Measurements from ENCODE around the gene YPEL1.

YPEL1 gene

DNA sequence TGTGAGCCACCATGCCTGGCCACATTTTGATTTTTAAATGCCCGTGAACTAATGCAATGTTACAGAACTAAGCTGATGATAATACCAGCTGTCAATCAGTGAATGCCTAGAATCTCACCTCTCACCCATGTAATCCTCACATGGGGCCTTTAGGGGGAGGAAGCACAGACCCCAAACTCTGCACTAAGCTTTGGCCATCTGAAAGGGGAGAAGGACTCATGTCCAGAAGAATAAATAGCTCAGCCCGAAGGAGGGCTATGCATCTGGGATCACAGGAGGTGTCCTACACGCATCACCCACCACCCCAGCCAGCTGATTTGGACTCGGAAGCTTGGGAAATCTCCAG is 36.0 kb upstream of the YPEL1 start:
- Histone ChIP-seq H3K4me1 (ENCODE audit: low read depth, poor library complexity, severe bottlenecking) (no peaks in the 10 kb centered on the region), H3K36me3 (ENCODE audit: insufficient read depth) (no peaks in the 10 kb centered on the region; the same call in 1 of the 2 replicates), H3K79me2 (ENCODE audit: insufficient read depth, low read depth) (no peaks in the 10 kb centered on the region), H3K4me3 (IDR thresholded peaks at IDR 0.05; ENCODE audit: insufficient read depth, low read depth, low read length) (no peak overlapping the region), H3K27me3 (ENCODE audit: insufficient read depth, low read depth) (no peaks in the 10 kb centered on the region), H2AFZ (ENCODE audit: low read depth) (no peak overlapping the region), H3K4me2 (no peak overlapping the region), H3K27ac (no peak overlapping the region), H3K9ac (no peak overlapping the region), H4K20me1 (ENCODE audit: insufficient read depth) (no peaks in the 10 kb centered on the region)
- TF ChIP-seq, protein P1, sequence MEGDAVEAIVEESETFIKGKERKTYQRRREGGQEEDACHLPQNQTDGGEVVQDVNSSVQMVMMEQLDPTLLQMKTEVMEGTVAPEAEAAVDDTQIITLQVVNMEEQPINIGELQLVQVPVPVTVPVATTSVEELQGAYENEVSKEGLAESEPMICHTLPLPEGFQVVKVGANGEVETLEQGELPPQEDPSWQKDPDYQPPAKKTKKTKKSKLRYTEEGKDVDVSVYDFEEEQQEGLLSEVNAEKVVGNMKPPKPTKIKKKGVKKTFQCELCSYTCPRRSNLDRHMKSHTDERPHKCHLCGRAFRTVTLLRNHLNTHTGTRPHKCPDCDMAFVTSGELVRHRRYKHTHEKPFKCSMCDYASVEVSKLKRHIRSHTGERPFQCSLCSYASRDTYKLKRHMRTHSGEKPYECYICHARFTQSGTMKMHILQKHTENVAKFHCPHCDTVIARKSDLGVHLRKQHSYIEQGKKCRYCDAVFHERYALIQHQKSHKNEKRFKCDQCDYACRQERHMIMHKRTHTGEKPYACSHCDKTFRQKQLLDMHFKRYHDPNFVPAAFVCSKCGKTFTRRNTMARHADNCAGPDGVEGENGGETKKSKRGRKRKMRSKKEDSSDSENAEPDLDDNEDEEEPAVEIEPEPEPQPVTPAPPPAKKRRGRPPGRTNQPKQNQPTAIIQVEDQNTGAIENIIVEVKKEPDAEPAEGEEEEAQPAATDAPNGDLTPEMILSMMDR (conservative IDR thresholded peaks at IDR 0.05; ENCODE audit: low read depth, low read length), result no peak

DNA sequence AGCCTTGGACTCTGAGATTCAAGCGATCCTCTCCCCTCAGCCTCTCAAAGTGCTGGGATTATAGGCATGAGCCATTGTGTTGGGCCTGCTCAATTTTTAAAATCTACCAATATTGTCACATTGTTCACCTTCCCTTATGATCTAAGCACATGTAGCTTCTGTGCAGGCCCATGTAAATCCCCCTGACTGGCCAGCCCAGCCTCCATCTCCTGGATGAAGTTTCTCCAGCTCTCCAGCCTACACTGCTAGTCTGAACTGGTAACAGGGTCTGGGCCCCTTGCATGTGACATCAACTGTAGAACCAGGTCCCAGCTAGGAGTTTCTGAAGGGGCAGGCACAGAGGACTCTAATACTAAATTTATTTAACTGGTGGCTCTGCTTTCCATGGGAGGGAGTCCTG is 32.8 kb upstream of the YPEL1 start:
- no peak overlapping the region for H3K9ac ChIP-seq
- peaks cover 23% of the 10 kb centered on the region for H3K4me1 ChIP-seq (ENCODE audit: low read depth, poor library complexity, severe bottlenecking)
- no peak overlapping the region for H3K4me2 ChIP-seq
- no peak overlapping the region for H3K4me3 ChIP-seq (IDR thresholded peaks at IDR 0.05; ENCODE audit: insufficient read depth, low read depth, low read length)
- H3K79me2 ChIP-seq (ENCODE audit: insufficient read depth, low read depth), result no peaks in the 10 kb centered on the region
- TF ChIP-seq, protein P1 (conservative IDR thresholded peaks at IDR 0.05; ENCODE audit: low read depth, low read length), result no peak
- H4K20me1 ChIP-seq (ENCODE audit: insufficient read depth), result no peaks in the 10 kb centered on the region; the same call in 1 of the 2 replicates
- no peaks in the 10 kb centered on the region for H3K27me3 ChIP-seq (ENCODE audit: insufficient read depth, low read depth)
- no peaks in the 10 kb centered on the region; the same call in 1 of the 2 replicates for H3K36me3 ChIP-seq (ENCODE audit: insufficient read depth)
- H3K27ac ChIP-seq, result no peak overlapping the region
- no peak overlapping the region for H2AFZ ChIP-seq (ENCODE audit: low read depth)

DNA sequence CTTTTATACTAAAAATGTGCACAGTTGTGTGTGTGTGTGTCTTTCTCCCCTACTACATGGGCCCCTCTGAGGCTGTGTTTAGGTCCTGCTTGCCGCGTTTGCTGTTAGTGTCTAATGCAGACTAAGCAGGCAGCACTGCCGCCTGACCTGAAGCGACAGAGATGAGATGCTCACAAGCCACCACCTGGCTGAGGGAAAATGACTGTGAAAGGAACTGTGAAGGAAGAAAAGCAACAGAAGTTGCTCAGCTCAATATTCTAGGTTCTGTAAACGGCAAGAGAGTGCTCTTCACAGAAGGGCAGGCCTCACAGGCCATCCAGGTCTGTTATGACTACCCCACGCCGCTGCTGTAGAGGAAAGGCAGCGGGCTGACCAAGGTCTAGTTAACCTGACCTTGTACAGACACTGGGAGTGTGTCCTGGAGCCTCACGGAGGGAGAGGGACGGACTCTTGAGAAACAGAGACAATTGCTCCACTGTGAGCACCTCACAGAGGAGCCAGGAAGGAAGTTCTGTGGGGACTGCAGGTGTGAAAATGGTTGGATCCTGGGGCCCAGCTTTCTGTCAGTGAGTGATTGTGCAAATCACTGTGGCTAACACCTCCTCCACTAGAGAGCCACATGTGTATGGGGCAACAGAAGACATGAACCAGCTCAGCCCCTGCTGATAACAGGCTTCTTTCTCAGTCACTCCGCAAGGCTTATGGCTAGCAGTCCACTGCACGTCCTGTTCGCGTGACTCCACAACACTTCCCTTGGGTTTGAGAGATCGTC is 31.3 kb upstream of the YPEL1 start:
- Histone ChIP-seq H3K9ac (no peak overlapping the region), H3K79me2 (ENCODE audit: insufficient read depth, low read depth) (no peaks in the 10 kb centered on the region), H3K4me2 (no peak overlapping the region), H3K4me3 (IDR thresholded peaks at IDR 0.05; ENCODE audit: insufficient read depth, low read depth, low read length) (no peak overlapping the region), H2AFZ (ENCODE audit: low read depth) (no peak overlapping the region), H3K36me3 (ENCODE audit: insufficient read depth) (no peaks in the 10 kb centered on the region; the same call in 1 of the 2 replicates), H3K4me1 (ENCODE audit: low read depth, poor library complexity, severe bottlenecking) (peaks cover 39% of the 10 kb centered on the region), H3K27me3 (ENCODE audit: insufficient read depth, low read depth) (no peaks in the 10 kb centered on the region), H3K27ac (no peak overlapping the region), H4K20me1 (ENCODE audit: insufficient read depth) (no peaks in the 10 kb centered on the region; the same call in 1 of the 2 replicates)
- TF ChIP-seq, protein P1 (conservative IDR thresholded peaks at IDR 0.05; ENCODE audit: low read depth, low read length), result no peak

DNA sequence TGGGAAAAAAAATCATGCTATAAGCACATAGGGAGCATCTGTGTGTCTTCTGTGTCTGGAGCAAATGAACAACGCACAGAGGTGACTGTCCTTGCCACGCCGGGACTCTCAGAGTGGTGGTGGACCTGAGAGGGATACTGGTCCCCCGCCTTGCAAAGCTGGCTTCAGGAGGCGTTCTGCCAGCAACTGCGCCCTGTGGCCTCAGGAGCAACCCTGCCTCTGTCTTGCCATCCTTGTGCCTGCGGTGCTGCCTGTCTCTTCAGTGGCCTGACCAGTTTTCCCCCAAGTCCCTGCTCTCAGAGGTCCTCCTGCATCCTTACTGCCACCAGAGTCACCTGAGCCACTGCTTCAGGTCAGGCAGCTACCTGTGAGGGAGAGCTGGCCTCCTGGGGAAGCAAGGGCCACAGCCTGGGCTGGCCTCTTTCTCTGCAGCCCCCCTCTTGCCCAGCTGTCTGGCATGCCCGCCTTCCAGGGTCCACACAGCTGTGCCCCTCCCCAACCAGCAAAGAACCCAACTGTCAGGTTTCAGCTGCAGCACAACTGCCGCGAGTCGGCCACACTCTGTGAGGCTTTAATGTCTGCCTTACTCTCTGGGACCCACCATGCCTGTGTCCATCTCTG is 30.4 kb upstream of the YPEL1 start:
- TF ChIP-seq, protein P1 (conservative IDR thresholded peaks at IDR 0.05; ENCODE audit: low read depth, low read length), result no peak
- no peaks in the 10 kb centered on the region for H3K27me3 ChIP-seq (ENCODE audit: insufficient read depth, low read depth)
- H3K9ac ChIP-seq, result no peak overlapping the region
- no peaks in the 10 kb centered on the region for H3K36me3 ChIP-seq (ENCODE audit: insufficient read depth)
- no peak overlapping the region for H3K27ac ChIP-seq
- peaks cover 3% of the 10 kb centered on the region; the same call in 1 of the 2 replicates for H4K20me1 ChIP-seq (ENCODE audit: insufficient read depth)
- peaks cover 47% of the 10 kb centered on the region for H3K4me1 ChIP-seq (ENCODE audit: low read depth, poor library complexity, severe bottlenecking)
- no peaks in the 10 kb centered on the region for H3K79me2 ChIP-seq (ENCODE audit: insufficient read depth, low read depth)
- no peak overlapping the region for H3K4me3 ChIP-seq (IDR thresholded peaks at IDR 0.05; ENCODE audit: insufficient read depth, low read depth, low read length)
- H2AFZ ChIP-seq (ENCODE audit: low read depth), result no peak overlapping the region
- no peak overlapping the region for H3K4me2 ChIP-seq

Measured in KMS-11 (cell line).